Stimulated activated CD8-positive, alpha-beta memory T cell treated with anti-CD3 and anti-CD28 coated beads, Interleukin-7, amount 100 ng/mL, for 24 hours (primary cell): ENCODE results near the gene MROH2A.

Source experiments
- DNase-seq: peaks from one replicate; pipeline ENCODE4 v3.0.0-alpha.2; 2020; ENCODE audit warnings: low read depth

MROH2A gene

GRCh38 chr2:233802132-233802815, 24.1 kb downstream of the MROH2A start:
- no peak for DNase-seq

GRCh38 chr2:233803292-233803911, 25.3 kb downstream of the MROH2A start:
- DNase-seq = no peak

- no peak for DNase-seq
These were observed 25.9 kb downstream of the MROH2A start for GRCh38 chr2:233803994-233804393.

GRCh38 chr2:233807215-233807865, 29.2 kb downstream of the MROH2A start:
- DNase-seq = no peak

GRCh38 chr2:233807966-233808935, 30.1 kb downstream of the MROH2A start:
- no peak for DNase-seq

- no peak for DNase-seq
These were observed 32.3 kb downstream of the MROH2A start for GRCh38 chr2:233810385-233810784.

- DNase-seq = no peak
These were observed 33.0 kb downstream of the MROH2A start for GRCh38 chr2:233811087-233811486.

- no peak for DNase-seq
These were observed 33.6 kb downstream of the MROH2A start for GRCh38 chr2:233811732-233812131.

- DNase-seq = no peak
These were observed 35.3 kb downstream of the MROH2A start for GRCh38 chr2:233813236-233814055.

GRCh38 chr2:233814056-233814835, 36.1 kb downstream of the MROH2A start:
- no peak for DNase-seq

GRCh38 chr2:233815861-233816260, 37.7 kb downstream of the MROH2A start:
- DNase-seq = no peak

- DNase-seq = no peak
These were observed 38.2 kb downstream of the MROH2A start for GRCh38 chr2:233816334-233816733.

GRCh38 chr2:233816771-233817170, 38.6 kb downstream of the MROH2A start:
- DNase-seq = no peak

GRCh38 chr2:233817361-233817911, 39.3 kb downstream of the MROH2A start:
- no peak for DNase-seq

- DNase-seq = no peak
These were observed 40.0 kb downstream of the MROH2A start for GRCh38 chr2:233817995-233818638.

- no peak for DNase-seq
These were observed 40.8 kb downstream of the MROH2A start for GRCh38 chr2:233818639-233819621.

GRCh38 chr2:233819884-233820773, 42.0 kb downstream of the MROH2A start:
- no peak for DNase-seq

- no peak for DNase-seq
These were observed 42.6 kb downstream of the MROH2A start for GRCh38 chr2:233820774-233821105.
